ENCODE measurements around the gene ADSS1.

The ADSS1 gene

GRCh38 chr14:104734601-104734990, 10.6 kb downstream of the ADSS1 start:
- DNase-seq (ENCODE audit: low spot score): no peak
- peak overlapping the region; percentile 99 for H3K27ac ChIP-seq
- no peak for TF ChIP-seq CTCF (conservative IDR thresholded peaks at IDR 0.05; ENCODE audit: low read depth)
- CTCF ChIA-PET: no interaction called here
- POLR2A ChIA-PET (ENCODE audit: low non-redundant PET): no interaction called here

GRCh38 chr14:104734991-104735779, 11.2 kb downstream of the ADSS1 start:
- DNase-seq (ENCODE audit: low spot score): no peak
- TF ChIP-seq CTCF (conservative IDR thresholded peaks at IDR 0.05; ENCODE audit: low read depth): no peak
- ChIA-PET CTCF (interaction anchor here (1.7 to 2.0 kb wide), 2 partner anchors 9 to 12 kb away, joined by 7 to 9 read pairs; partner anchors contain the start of gene ADSS1), POLR2A (ENCODE audit: low non-redundant PET) (no interaction called here)
- peak overlapping the region; percentile 99 for H3K27ac ChIP-seq

GRCh38 chr14:104735830-104736642, 12.0 kb downstream of the ADSS1 start:
- no peak for TF ChIP-seq CTCF (conservative IDR thresholded peaks at IDR 0.05; ENCODE audit: low read depth)
- no peak for DNase-seq (ENCODE audit: low spot score)
- peak overlapping the region; percentile 99 for H3K27ac ChIP-seq
- ChIA-PET CTCF (interaction anchor here (0.6 to 2.0 kb wide), 3 partner anchors 9 to 13 kb away, joined by 4 to 9 read pairs (median 7); partner anchors contain the start of gene ADSS1), POLR2A (ENCODE audit: low non-redundant PET) (interaction anchor here (1.0 kb wide), 2 partner anchors 11 to 19 kb away, joined by 3 to 4 read pairs; no protein-coding TSS in a partner anchor)

- ChIA-PET CTCF (interaction anchor here (0.8 to 1.1 kb wide), 2 partner anchors 88 to 91 kb away, joined by 4 to 8 read pairs; no protein-coding TSS in a partner anchor), POLR2A (ENCODE audit: low non-redundant PET) (no interaction called here)
- H3K27ac ChIP-seq: peak overlapping the region; percentile 37
- TF ChIP-seq CTCF (conservative IDR thresholded peaks at IDR 0.05; ENCODE audit: low read depth): no peak
- no peak for DNase-seq (ENCODE audit: low spot score)
Measured at GRCh38 chr14:104738375-104739019, 14.5 kb downstream of the ADSS1 start.

- ChIA-PET POLR2A (ENCODE audit: low non-redundant PET) (no interaction called here), CTCF (interaction anchor here (0.8 to 1.1 kb wide), 2 partner anchors 88 to 91 kb away, joined by 4 to 8 read pairs; no protein-coding TSS in a partner anchor)
- no peak for TF ChIP-seq CTCF (conservative IDR thresholded peaks at IDR 0.05; ENCODE audit: low read depth)
- DNase-seq (ENCODE audit: low spot score): no peak
- H3K27ac ChIP-seq: peak overlapping the region; percentile 37
Measured at GRCh38 chr14:104739026-104739425, 15.0 kb downstream of the ADSS1 start.

Data from RWPE1 (cell line).